Thoracic aorta (tissue), 2 donors: Measurements from ENCODE around the gene MRPL36. TPM values are rescaled to one million over a fixed set of nuclear protein-coding genes. Genes with fewer than 3 reads are reported as not detected.

Experiments
- ATAC-seq: fragments of 150-250 bp; one replicate; pipeline ENCODE4 v1.8.0; 2017; ENCODE audit warnings: low read depth; ENCODE audit not compliant: insufficient number of reproducible peaks, low FRiP score
- DNase-seq: peaks from one replicate; pipeline ENCODE4 v3.0.0-alpha.2; 2020; ENCODE audit warnings: low spot score
- H3K27ac ChIP-seq, 2 donors: fragments of 200-600 bp; sonication (generic); 1 replicate in 1 of 2; 2 replicates in 1 of 2; pipeline ENCODE4 v1.5.1; 2016; ENCODE audit warnings: mild to moderate bottlenecking in 2 of 2, moderate library complexity in 2 of 2
- H3K27me3 ChIP-seq: fragments of 200-600 bp; sonication (generic); replicated peaks from 2 replicates; pipeline ENCODE4 v1.6.0; 2016; ENCODE audit warnings: mild to moderate bottlenecking; ENCODE audit not compliant: insufficient read depth
- H3K36me3 ChIP-seq: fragments of 200-600 bp; sonication (generic); one replicate; pipeline ENCODE4 v1.5.1; 2016
- H3K4me1 ChIP-seq, 2 donors: fragments of 200-600 bp; sonication (generic); 1 replicate in 1 of 2; 2 replicates in 1 of 2; pipeline versions ENCODE4 v1.5.1 to v1.6.0; 2016; ENCODE audit warnings: low read depth in 2 of 2, mild to moderate bottlenecking in 1 of 2; ENCODE audit not compliant: control insufficient read depth in 1 of 2
- H3K4me3 ChIP-seq: fragments of 200-600 bp; sonication (generic); 2 replicates; pipeline ENCODE4 v1.5.1; 2016; ENCODE audit warnings: mild to moderate bottlenecking
- H3K9me3 ChIP-seq: fragments of 200-600 bp; sonication (generic); 2 replicates; pipeline ENCODE4 v1.5.1; 2016
- total RNA-seq, 2 donors: library from RNA; depleted of rRNA; stranded (reverse); fragments of >200 nt; gene quantifications; one replicate each; pipeline versions ENCODE4 v1.1.0 to v1.2.3, GENCODE V29; 2016
- TF ChIP-seq, protein P1 (sequence below): fragments of 200-600 bp; sonication (generic); IDR thresholded peaks from one replicate; pipeline ENCODE4 v1.5.1; 2019; ENCODE audit warnings: antibody characterized with exemption

The MRPL36 gene
- total RNA-seq, 2 donors from 2014 or later: 26.2 to 26.9 TPM

DNA sequence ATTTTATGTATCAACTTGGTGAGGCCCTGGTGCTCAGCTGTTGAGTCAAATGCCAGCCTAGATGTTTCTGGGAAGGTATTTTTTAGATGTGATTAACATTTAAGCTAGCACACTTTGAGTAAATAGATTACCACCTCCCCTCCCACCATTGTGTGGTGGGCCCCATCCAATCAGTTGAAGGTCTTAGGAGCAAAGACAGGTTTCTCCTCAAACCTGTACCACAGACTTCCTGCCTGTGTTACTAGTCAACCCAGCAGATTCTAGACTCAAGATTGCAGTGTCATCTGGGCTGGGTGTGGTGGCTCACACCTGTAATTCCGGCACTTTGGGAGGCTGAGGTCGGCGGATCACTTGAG, 33.8 kb downstream of the MRPL36 start:
- H3K27me3 ChIP-seq: no peaks in the 10 kb centered on the region
- DNase-seq (no peak), ATAC-seq (no peak)
- no peaks in the 10 kb centered on the region for H3K4me1 ChIP-seq
- no peaks in the 10 kb centered on the region for H3K36me3 ChIP-seq
- no peaks in the 10 kb centered on the region for H3K9me3 ChIP-seq
- H3K27ac ChIP-seq: no peak overlapping the region
- H3K4me3 ChIP-seq: no peak overlapping the region
- TF ChIP-seq, protein P1, sequence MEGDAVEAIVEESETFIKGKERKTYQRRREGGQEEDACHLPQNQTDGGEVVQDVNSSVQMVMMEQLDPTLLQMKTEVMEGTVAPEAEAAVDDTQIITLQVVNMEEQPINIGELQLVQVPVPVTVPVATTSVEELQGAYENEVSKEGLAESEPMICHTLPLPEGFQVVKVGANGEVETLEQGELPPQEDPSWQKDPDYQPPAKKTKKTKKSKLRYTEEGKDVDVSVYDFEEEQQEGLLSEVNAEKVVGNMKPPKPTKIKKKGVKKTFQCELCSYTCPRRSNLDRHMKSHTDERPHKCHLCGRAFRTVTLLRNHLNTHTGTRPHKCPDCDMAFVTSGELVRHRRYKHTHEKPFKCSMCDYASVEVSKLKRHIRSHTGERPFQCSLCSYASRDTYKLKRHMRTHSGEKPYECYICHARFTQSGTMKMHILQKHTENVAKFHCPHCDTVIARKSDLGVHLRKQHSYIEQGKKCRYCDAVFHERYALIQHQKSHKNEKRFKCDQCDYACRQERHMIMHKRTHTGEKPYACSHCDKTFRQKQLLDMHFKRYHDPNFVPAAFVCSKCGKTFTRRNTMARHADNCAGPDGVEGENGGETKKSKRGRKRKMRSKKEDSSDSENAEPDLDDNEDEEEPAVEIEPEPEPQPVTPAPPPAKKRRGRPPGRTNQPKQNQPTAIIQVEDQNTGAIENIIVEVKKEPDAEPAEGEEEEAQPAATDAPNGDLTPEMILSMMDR: no peak

- H3K4me1 ChIP-seq: no peaks in the 10 kb centered on the region
- DNase-seq: no peak
- no peak overlapping the region for H3K27ac ChIP-seq
- H3K27me3 ChIP-seq: no peaks in the 10 kb centered on the region
- no peaks in the 10 kb centered on the region for H3K9me3 ChIP-seq
- TF ChIP-seq, protein P1: no peak
- ATAC-seq: no peak
- no peak overlapping the region for H3K4me3 ChIP-seq
- H3K36me3 ChIP-seq: no peaks in the 10 kb centered on the region
These were observed 34.3 kb downstream of the MRPL36 start for GRCh38 chr5:1765141-1765879.

DNA sequence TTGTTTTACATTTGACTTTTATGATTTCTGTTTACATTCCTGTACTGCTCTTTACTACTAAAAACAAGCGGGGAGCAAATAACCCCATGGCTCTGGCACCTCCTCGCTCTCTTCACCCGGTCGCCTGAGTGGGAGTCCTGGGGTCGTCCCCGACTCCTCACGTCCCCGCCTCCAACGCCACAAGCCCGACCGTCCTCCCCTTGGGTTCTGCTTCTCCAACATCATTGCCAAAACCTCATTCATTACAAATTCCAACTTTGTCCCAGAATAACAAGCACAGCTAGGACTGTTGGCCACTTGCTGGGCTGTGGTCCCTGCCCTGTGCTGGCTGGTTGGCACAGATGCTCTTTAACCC, 35.1 kb downstream of the MRPL36 start:
- Histone ChIP-seq H3K9me3 (no peaks in the 10 kb centered on the region), H3K36me3 (no peaks in the 10 kb centered on the region), H3K4me3 (no peak overlapping the region), H3K4me1 (no peaks in the 10 kb centered on the region), H3K27ac (no peak overlapping the region), H3K27me3 (no peaks in the 10 kb centered on the region)
- DNase-seq: no peak
- TF ChIP-seq, protein P1: no peak
- no peak for ATAC-seq

DNA sequence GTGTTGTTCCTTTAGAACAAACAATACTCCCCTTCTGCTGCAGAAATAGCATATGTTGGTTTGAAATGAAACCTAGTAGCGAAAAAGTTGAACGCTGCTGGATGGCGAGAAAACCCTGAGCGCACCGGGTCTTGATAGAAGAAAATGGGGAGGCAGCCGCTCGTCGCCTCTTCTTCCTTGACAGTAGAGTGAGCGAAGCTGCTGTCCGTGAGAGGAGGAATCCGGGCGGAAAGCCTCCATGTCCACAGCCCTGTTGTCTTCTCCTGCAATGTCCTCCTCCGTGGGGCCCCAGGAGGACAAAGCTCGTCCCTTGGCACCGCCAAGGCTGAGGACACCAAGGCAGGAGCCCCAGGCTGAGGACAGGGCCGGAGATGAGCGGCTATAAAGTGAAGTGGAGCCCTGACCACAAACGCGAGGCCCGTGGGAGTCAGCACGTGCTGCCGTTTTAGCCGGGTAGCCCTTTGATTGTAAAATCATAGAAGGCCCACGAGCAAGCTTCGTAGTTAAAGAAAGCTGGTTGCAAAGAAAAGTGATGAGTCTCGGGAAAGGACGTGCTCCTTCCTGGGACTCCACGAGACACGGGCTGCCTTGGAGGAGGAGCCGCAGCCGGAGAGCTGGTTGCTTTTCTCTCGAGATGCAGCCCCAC, 35.6 kb downstream of the MRPL36 start:
- Histone ChIP-seq H3K27ac (no peak overlapping the region), H3K9me3 (no peaks in the 10 kb centered on the region), H3K27me3 (no peaks in the 10 kb centered on the region), H3K36me3 (no peaks in the 10 kb centered on the region), H3K4me3 (no peak overlapping the region), H3K4me1 (no peaks in the 10 kb centered on the region)
- DNase-seq (no peak), ATAC-seq (no peak)
- TF ChIP-seq, protein P1: no peak

- Histone ChIP-seq H3K27ac (no peak overlapping the region), H3K4me3 (no peak overlapping the region), H3K36me3 (no peaks in the 10 kb centered on the region), H3K27me3 (no peaks in the 10 kb centered on the region), H3K9me3 (no peaks in the 10 kb centered on the region), H3K4me1 (no peaks in the 10 kb centered on the region)
- TF ChIP-seq, protein P1: no peak
- ATAC-seq (no peak), DNase-seq (no peak)
These were observed 36.1 kb downstream of the MRPL36 start for GRCh38 chr5:1763548-1763911.
